Measurements from ENCODE around the gene CHRNA4. TPM values are rescaled to one million over a fixed set of nuclear protein-coding genes. Genes with fewer than 3 reads are reported as not detected.

Gene CHRNA4
- total and polyA plus RNA-seq, 9 of the 15 experiments (the other 6 are each of a cell fraction or from before 2014, with no cell fraction given), result not detected

GRCh38 chr20:63308218-63308911 is 52.8 kb downstream of the CHRNA4 start:
- CTCF ChIA-PET (ENCODE audit: low intra/inter-chr PET ratio), result no interaction called here
- Histone ChIP-seq H3K4me3 (no peak overlapping the region), H3K36me3 (ENCODE audit: control insufficient read depth, insufficient read depth, low read length) (no peaks in the 10 kb centered on the region), H3K79me2 (ENCODE audit: control insufficient read depth, insufficient read depth, low read length) (no peaks in the 10 kb centered on the region), H3K9me1 (ENCODE audit: control insufficient read depth, insufficient read depth, low read length) (no peaks in the 10 kb centered on the region), H3K27ac (ENCODE audit: extremely low read depth, low read depth, low read length) (no peak overlapping the region), H3K9ac (ENCODE audit: insufficient read depth in 1 of 2, low read depth in 2 of 2, low read length in 2 of 2) (no peak overlapping the region), H3K4me1 (replicated peaks in 1 of 2; ENCODE audit: control insufficient read depth in 2 of 2, insufficient read depth in 2 of 2, low read length in 2 of 2) (peaks cover 0 to 50% of the 10 kb centered on the region in 2 experiments; a peak in 2 of 5 replicates), H3K9me3 (replicated peaks; ENCODE audit: control insufficient read depth, insufficient read depth, low read depth, low read length) (no peaks in the 10 kb centered on the region), H4K20me1 (replicated peaks; ENCODE audit: control insufficient read depth, insufficient read depth, low read length) (peaks cover 12% of the 10 kb centered on the region; the same call in 1 of the 2 replicates), H3K27me3 (ENCODE audit: control insufficient read depth in 2 of 2, insufficient read depth in 2 of 2, low read length in 2 of 2) (peaks cover 0 to 52% of the 10 kb centered on the region in 2 experiments; a peak in 2 of 5 replicates), H3K4me2 (ENCODE audit: insufficient read depth, low read length) (no peak overlapping the region), H2AFZ (ENCODE audit: low read depth, low read length) (no peak overlapping the region)
- intact Hi-C loops (cut with micrococcal nuclease) (no loop called here), in situ Hi-C loops (cut with MboI) (no loop called here)
- ATAC-seq (no peak), FAIRE-seq (no peak), DNase-seq (ENCODE audit: extremely low read depth in 1 of 4, low spot score in 3 of 4) (no peak)
- TF ChIP-seq, protein P1, sequence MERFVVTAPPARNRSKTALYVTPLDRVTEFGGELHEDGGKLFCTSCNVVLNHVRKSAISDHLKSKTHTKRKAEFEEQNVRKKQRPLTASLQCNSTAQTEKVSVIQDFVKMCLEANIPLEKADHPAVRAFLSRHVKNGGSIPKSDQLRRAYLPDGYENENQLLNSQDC (CRISPR knock-in tag; IDR thresholded peaks at IDR 0.05), result no peak
- TF ChIP-seq ZNF57 (CRISPR knock-in tag; IDR thresholded peaks at IDR 0.05), result no peak
- TF ChIP-seq SPI1 (IDR thresholded peaks at IDR 0.05; ENCODE audit: borderline replicate concordance, low read depth, low read length), result no peak
- no peak for TF ChIP-seq ZNF41 (CRISPR knock-in tag; conservative IDR thresholded peaks at IDR 0.05)
- no peak for TF ChIP-seq SMARCA5 (IDR thresholded peaks at IDR 0.05)
- no peak for TF ChIP-seq C11orf30 (IDR thresholded peaks at IDR 0.05; ENCODE audit: low read depth)
- TF ChIP-seq KHSRP (IDR thresholded peaks at IDR 0.05), result no peak
- no TSS peak for BruUV-seq (replicated peaks)
- POLR2A ChIA-PET, result interaction anchor here (0.6 kb wide), 2 partner anchors 10 to 1060 kb away, joined by 3 read pairs; no protein-coding TSS in a partner anchor
- 4% methylated on average over 25 of the region's 30 CpGs for WGBS (ENCODE audit: insufficient coverage, low coverage, missing lambda C conversion rate)

All from K562 (cell line).